HG03064 (cell line): ENCODE measurements around the gene CCNB2.
A peak's percentile ranks its signal among the peaks of the same experiment; 100 is the strongest.
"Not testable (repeated sequence)": the region's sequence is repeated elsewhere in the genome, so short reads cannot be mapped to it uniquely, and the experiment has no call there.

Source experiments
- ATAC-seq: cut with Tn5 transposase; IDR thresholded peaks from one replicate; pipeline ENCODE4 v1.9.1; 2021; ENCODE audit warnings: low read depth; ENCODE audit not compliant: unreplicated experiment

The CCNB2 gene

GRCh38 chr15:59104912-59105732 lies at the start of gene CCNB2:
Gene CCNB2, plus strand, starts transcription at chr15:59105146. Its CDS starts 123 bp downstream, at chr15:59105269.
- ATAC-seq, result peak; percentile 97

- no peak for ATAC-seq
These were observed 45.8 kb upstream of the CCNB2 start for GRCh38 chr15:59059076-59059597.

GRCh38 chr15:59060348-59060747 lies 44.6 kb upstream of the CCNB2 start:
- ATAC-seq, result no peak

- ATAC-seq, result no peak
These were observed 41.9 kb upstream of the CCNB2 start for GRCh38 chr15:59063042-59063441.

- no peak for ATAC-seq
These were observed 35.5 kb upstream of the CCNB2 start for GRCh38 chr15:59069430-59069829.

- ATAC-seq, result no peak
These were observed 30.3 kb upstream of the CCNB2 start for GRCh38 chr15:59074607-59075006.

- no peak for ATAC-seq
These were observed 17.2 kb upstream of the CCNB2 start for GRCh38 chr15:59087731-59088130.

- no peak for ATAC-seq
These were observed 10.9 kb upstream of the CCNB2 start for GRCh38 chr15:59094077-59094476.

GRCh38 chr15:59096429-59096828 lies 8.5 kb upstream of the CCNB2 start:
- no peak for ATAC-seq

- no peak for ATAC-seq
These were observed 5.7 kb upstream of the CCNB2 start for GRCh38 chr15:59099162-59099685.

GRCh38 chr15:59104602-59104911 lies 389 bp upstream of the CCNB2 start:
- peak; percentile 24 for ATAC-seq

- ATAC-seq, result no peak
These were observed 908 bp downstream of the CCNB2 start for GRCh38 chr15:59105854-59106253.

GRCh38 chr15:59111251-59111650 lies 6.3 kb downstream of the CCNB2 start:
- no peak for ATAC-seq

- no peak for ATAC-seq
These were observed 10.1 kb downstream of the CCNB2 start for GRCh38 chr15:59115047-59115446.

GRCh38 chr15:59116141-59116540 lies 11.2 kb downstream of the CCNB2 start:
- no peak for ATAC-seq

GRCh38 chr15:59116771-59117170 lies 11.8 kb downstream of the CCNB2 start:
- no peak for ATAC-seq

- no peak for ATAC-seq
These were observed 14.7 kb downstream of the CCNB2 start for GRCh38 chr15:59119625-59120024.

GRCh38 chr15:59120937-59121336 lies 16.0 kb downstream of the CCNB2 start:
- no peak for ATAC-seq

GRCh38 chr15:59124261-59124660 lies 19.3 kb downstream of the CCNB2 start:
- no peak for ATAC-seq

GRCh38 chr15:59125683-59126082 lies 20.7 kb downstream of the CCNB2 start:
- not testable (repeated sequence) for ATAC-seq

- not testable (repeated sequence) for ATAC-seq
These were observed 22.3 kb downstream of the CCNB2 start for GRCh38 chr15:59127255-59127654.

GRCh38 chr15:59131456-59131855 lies 26.5 kb downstream of the CCNB2 start:
- ATAC-seq, result no peak
